Colonic mucosa (tissue), 4 donors: Measurements from ENCODE around the gene MCEMP1. TPM values are rescaled to one million over a fixed set of nuclear protein-coding genes. Genes with fewer than 3 reads are reported as not detected.

Experiments used
- DNase-seq: peaks from one replicate; pipeline ENCODE4 v3.0.0-alpha.2; 2020
- H3K27ac ChIP-seq: fragments of 200-600 bp; one replicate; pipeline ENCODE4 v1.8.0; 2021
- H3K27me3 ChIP-seq: fragments of 200-600 bp; one replicate; pipeline ENCODE4 v1.8.0; 2021
- H3K36me3 ChIP-seq: fragments of 200-600 bp; one replicate; pipeline ENCODE4 v1.8.0; 2021
- H3K4me1 ChIP-seq: fragments of 200-600 bp; one replicate; pipeline ENCODE4 v1.8.0; 2021; ENCODE audit warnings: mild to moderate bottlenecking
- H3K4me3 ChIP-seq: fragments of 200-600 bp; one replicate; pipeline ENCODE4 v1.8.0; 2021
- H3K9ac ChIP-seq, 2 donors: one replicate each; pipeline ENCODE4 v1.7.0; 2013; ENCODE audit warnings: control low read depth in 2 of 2, low read depth in 2 of 2, low read length in 2 of 2
- H3K9me3 ChIP-seq: fragments of 200-600 bp; one replicate; pipeline ENCODE4 v1.8.0; 2021
- intact Hi-C: fragments of 100-400 bp; cut with DNase I; formaldehyde crosslinking; loops from one replicate; pipeline ENCODE4 v1.14.1; 2022
- total RNA-seq, 2 donors: library from RNA; stranded (reverse); fragmentation: NEBNext Ultra II Directional in 1 of 2; extraction: Animal tissue kit (Norgen Biotek cat#: 25700) in 1 of 2; gene quantifications; one replicate each; pipeline ENCODE4 v1.2.1, GENCODE V29; 2021
- TF ChIP-seq, protein P1 (sequence below): fragments of 200-600 bp; IDR thresholded peaks from one replicate; pipeline ENCODE4 v1.8.0; 2022; ENCODE audit warnings: antibody characterized with exemption, mild to moderate bottlenecking
- donor health status: healthy.
- donor health status: DM: no; HTN: no; CAD: no.
- donor health status: DM: no; HTN: no; CAD: no.

The MCEMP1 gene
- total RNA-seq, 2 donors from 2014 or later = 0.20 TPM; not detected in 1

DNA sequence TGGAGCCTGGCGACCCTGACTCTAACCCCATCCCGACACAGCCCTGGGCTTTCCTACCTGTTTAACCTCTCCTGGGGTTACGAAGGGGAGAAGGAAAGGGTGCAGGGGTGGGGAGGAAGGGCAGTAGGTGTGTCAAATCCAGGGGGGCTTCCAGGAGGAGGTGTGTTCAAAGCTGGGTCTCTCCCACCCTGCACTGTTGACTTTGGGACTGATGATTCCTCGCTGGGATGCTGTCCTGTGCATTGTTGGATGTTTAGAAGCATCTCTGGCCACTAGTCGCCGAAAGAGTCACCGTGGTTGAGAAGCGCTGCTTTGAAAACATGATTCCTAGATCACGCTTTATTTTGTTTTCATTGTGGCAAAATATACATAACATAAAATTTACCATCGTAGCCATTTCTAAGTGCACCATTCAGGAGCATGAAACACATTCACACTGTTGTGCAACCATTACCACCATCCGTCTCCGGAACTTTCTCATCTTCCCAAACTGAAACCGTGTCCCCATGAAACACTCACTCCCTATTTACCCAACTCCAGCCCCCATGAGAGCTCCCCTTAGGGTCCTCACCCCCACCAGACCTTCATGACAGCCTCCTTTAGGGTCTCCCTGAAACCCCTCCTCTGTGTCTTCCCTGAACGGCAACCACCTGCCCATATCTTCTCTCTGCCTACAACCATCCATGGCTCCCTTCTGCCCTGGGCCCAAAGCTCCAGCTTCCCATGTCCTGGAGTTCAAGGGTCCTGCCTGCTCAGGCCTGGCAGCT lies 29.5 kb downstream of the MCEMP1 start:
- no peaks in the 10 kb centered on the region for H3K4me1 ChIP-seq
- no peak overlapping the region for H3K4me3 ChIP-seq
- TF ChIP-seq, protein P1, sequence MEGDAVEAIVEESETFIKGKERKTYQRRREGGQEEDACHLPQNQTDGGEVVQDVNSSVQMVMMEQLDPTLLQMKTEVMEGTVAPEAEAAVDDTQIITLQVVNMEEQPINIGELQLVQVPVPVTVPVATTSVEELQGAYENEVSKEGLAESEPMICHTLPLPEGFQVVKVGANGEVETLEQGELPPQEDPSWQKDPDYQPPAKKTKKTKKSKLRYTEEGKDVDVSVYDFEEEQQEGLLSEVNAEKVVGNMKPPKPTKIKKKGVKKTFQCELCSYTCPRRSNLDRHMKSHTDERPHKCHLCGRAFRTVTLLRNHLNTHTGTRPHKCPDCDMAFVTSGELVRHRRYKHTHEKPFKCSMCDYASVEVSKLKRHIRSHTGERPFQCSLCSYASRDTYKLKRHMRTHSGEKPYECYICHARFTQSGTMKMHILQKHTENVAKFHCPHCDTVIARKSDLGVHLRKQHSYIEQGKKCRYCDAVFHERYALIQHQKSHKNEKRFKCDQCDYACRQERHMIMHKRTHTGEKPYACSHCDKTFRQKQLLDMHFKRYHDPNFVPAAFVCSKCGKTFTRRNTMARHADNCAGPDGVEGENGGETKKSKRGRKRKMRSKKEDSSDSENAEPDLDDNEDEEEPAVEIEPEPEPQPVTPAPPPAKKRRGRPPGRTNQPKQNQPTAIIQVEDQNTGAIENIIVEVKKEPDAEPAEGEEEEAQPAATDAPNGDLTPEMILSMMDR = no peak
- no peaks in the 10 kb centered on the region for H3K9me3 ChIP-seq
- H3K9ac ChIP-seq = peak overlapping the region in 1 of 2 donors; percentile 14
- H3K36me3 ChIP-seq = no peaks in the 10 kb centered on the region
- intact Hi-C loops = no loop called here
- H3K27ac ChIP-seq = peak overlapping the region; percentile 32
- no peaks in the 10 kb centered on the region for H3K27me3 ChIP-seq
- DNase-seq = no peak

DNA sequence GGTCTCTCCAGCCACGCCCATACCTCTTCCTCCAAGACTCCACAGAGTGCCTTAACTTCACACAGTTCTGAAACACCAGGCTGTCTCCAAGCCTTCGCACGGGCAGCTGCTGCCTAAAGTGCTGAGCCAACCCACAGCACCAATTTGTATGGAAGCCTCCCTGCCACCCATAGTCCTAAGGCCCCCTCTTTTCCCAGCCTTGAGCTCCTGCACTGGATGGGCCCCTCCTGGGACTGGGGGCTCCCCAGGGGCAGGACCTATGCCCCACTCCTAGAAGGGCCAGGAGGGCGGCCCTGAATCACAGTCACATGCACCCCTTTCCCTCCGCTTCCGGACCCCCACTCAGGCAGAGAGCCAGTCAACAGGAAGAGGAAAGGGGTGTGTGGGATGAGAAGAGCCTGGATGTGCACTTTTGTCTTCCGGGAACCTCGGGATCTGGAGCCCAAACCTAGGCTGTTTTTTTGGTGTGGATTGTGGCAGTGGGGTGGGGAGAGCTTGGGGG lies 30.1 kb downstream of the MCEMP1 start:
- Histone ChIP-seq H3K4me3 (no peak overlapping the region), H3K27me3 (no peaks in the 10 kb centered on the region), H3K27ac (no peak overlapping the region), H3K9me3 (no peaks in the 10 kb centered on the region), H3K4me1 (no peaks in the 10 kb centered on the region), H3K9ac (no peak overlapping the region), H3K36me3 (no peaks in the 10 kb centered on the region)
- no peak for DNase-seq
- TF ChIP-seq, protein P1 = no peak
- intact Hi-C loops = no loop called here

DNA sequence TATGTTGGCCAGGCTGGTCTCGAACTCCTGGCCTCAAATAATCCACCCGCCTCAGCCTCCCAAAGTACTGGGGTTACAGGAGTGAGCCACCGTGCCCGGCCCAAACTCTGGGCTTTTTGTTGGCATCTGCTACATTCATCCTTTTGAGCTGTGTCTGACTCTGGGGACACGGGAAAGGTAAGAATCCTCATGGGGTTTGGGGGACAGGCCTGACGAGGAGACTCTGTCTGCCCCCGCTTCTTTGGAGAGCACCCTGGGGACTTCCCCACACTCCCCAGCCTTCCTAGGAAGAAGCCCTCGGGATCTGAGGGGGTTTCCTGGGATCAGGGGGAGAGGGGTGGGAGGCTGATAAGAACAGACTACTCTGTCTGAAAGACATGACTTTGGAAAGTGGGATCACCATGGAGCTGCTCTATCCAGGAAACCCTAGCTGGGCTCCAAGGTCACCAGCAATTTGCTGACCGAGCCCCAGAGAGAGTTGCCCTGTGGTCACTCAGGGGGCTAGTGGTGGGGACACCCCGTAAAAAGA lies 33.1 kb downstream of the MCEMP1 start:
- TF ChIP-seq, protein P1 = no peak
- Histone ChIP-seq H3K9me3 (no peaks in the 10 kb centered on the region), H3K27ac (no peak overlapping the region), H3K27me3 (no peaks in the 10 kb centered on the region), H3K4me3 (no peak overlapping the region), H3K4me1 (no peaks in the 10 kb centered on the region), H3K36me3 (no peaks in the 10 kb centered on the region), H3K9ac (no peak overlapping the region)
- intact Hi-C loops = no loop called here
- DNase-seq = no peak

DNA sequence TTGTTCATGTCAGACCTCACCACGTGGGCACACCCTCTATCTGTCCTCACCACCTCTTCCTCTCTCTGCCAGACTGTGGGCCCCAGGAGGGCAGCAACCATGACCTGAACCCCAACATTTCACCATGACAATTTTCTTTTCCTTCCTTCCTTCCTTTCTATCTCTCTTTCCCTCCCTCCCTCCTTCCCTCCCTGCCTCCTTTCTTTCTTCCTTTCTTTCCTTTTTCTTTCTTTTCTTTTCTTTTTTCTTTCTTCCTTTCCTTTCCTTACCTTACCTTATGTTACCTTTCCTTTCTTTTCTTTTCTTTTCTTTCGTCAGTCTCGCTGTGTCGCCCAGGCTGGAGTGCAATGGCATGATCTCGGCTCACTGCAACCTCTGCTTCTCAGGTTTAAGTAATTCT lies 33.7 kb downstream of the MCEMP1 start:
- H3K4me3 ChIP-seq = no peak overlapping the region
- no peaks in the 10 kb centered on the region for H3K4me1 ChIP-seq
- no peak overlapping the region for H3K9ac ChIP-seq
- H3K9me3 ChIP-seq = no peaks in the 10 kb centered on the region
- intact Hi-C loops = no loop called here
- TF ChIP-seq, protein P1 = no peak
- no peaks in the 10 kb centered on the region for H3K27me3 ChIP-seq
- no peak overlapping the region for H3K27ac ChIP-seq
- DNase-seq = no peak
- H3K36me3 ChIP-seq = no peaks in the 10 kb centered on the region

DNA sequence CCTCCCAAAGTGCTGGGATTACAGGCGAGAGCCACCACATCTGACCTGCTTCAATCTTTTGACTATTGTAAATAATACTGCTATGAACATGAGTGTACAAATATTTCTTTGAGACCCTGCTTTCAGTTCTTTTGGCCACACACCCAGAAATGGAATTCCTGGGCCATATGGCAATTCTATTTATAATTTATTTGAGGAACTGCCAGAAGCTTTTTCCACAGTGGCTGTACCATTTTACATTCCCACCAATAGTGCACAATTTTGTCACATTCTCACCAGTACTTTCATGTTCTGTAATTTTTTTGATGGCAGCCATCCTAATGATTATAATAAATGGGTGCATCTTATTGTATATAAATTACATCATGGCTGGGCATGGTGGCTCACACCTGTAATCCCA lies 38.8 kb downstream of the MCEMP1 start:
- Histone ChIP-seq H3K36me3 (no peaks in the 10 kb centered on the region), H3K27ac (no peak overlapping the region), H3K4me3 (no peak overlapping the region), H3K9ac (no peak overlapping the region), H3K9me3 (no peaks in the 10 kb centered on the region), H3K27me3 (no peaks in the 10 kb centered on the region), H3K4me1 (no peaks in the 10 kb centered on the region)
- intact Hi-C loops = no loop called here
- DNase-seq = no peak
- TF ChIP-seq, protein P1 = no peak
